ENCODE measurements around the gene PLP1. TPM values are rescaled to one million over a fixed set of nuclear protein-coding genes. Genes with fewer than 3 reads are reported as not detected.

The PLP1 gene
- total RNA-seq, 1 experiment from 2014 or later: 88.3 TPM

DNA sequence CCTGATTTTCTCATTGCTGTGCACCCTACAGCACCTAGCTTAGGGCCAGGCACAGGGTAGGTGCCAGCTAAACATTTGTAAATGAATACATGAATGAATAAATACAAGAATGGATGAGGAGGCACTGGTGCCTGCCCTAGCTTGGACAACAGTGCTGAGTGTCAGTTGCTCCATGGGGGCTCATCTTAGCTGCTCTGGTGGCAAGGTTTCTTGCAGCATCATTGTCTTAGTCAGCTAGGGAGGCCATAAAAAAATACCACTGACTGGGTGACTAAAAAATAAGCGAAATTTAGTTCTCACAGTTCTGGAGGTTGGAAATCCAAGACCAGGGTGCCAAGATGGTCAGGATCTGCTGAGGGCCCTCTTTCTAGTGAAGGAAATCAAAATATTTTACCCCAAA, 34.8 kb upstream of the PLP1 start:
- Histone ChIP-seq H3K18ac (ENCODE audit: insufficient read length, low read depth, low read length) (peak overlapping the region; percentile 89), H3K56ac (ENCODE audit: insufficient read length, low read depth, low read length) (no peak overlapping the region), H2AFZ (ENCODE audit: low read length) (no peak overlapping the region), H3K4me1 (ENCODE audit: insufficient read depth, low read length) (peaks cover 6% of the 10 kb centered on the region; the same call in 1 of the 2 replicates), H2BK12ac (ENCODE audit: insufficient read length, low read depth, low read length) (no peak overlapping the region), H3K27me3 (ENCODE audit: insufficient read depth, low read length) (no peaks in the 10 kb centered on the region), H4K20me1 (ENCODE audit: control insufficient read depth, insufficient read depth, insufficient read length) (no peaks in the 10 kb centered on the region), H3K9me3 (ENCODE audit: control insufficient read depth, low read depth, low read length) (no peaks in the 10 kb centered on the region), H3K14ac (ENCODE audit: insufficient read depth, low read length) (peak overlapping the region; percentile 73; the same call in 1 of the 2 replicates), H3K27ac (ENCODE audit: insufficient read length, low read depth, low read length) (peak overlapping the region; percentile 97), H4K5ac (ENCODE audit: insufficient read length, low read depth, low read length) (no peak overlapping the region), H3K4ac (ENCODE audit: low read depth, low read length) (no peak overlapping the region), H3K23me2 (ENCODE audit: insufficient read length, low read depth, low read length, poor library complexity, severe bottlenecking) (peaks cover 9% of the 10 kb centered on the region), H3K79me2 (ENCODE audit: insufficient read depth, low read length) (peaks cover 38% of the 10 kb centered on the region; the same call in 1 of the 2 replicates), H3T11ph (ENCODE audit: low read length) (no peak overlapping the region), H3K79me1 (ENCODE audit: insufficient read depth, low read depth, low read length, poor library complexity, severe bottlenecking) (no peaks in the 10 kb centered on the region), H2BK20ac (ENCODE audit: low read depth, low read length, poor library complexity, severe bottlenecking) (no peak overlapping the region), H2BK120ac (ENCODE audit: low read depth, low read length, poor library complexity, severe bottlenecking) (no peak overlapping the region), H2AK5ac (ENCODE audit: insufficient read length, low read length) (no peak overlapping the region), H2BK5ac (ENCODE audit: insufficient read length, low read length) (peak overlapping the region; percentile 91), H4K91ac (ENCODE audit: insufficient read length, low read depth, low read length) (no peak overlapping the region), H3K23ac (ENCODE audit: insufficient read length, low read depth, low read length) (no peak overlapping the region), H4K8ac (replicated peaks; ENCODE audit: insufficient read length, low read depth, low read length) (no peak overlapping the region), H3K4me2 (ENCODE audit: insufficient read depth, insufficient read length, low read length) (peak overlapping the region; percentile 54), H3K9ac (ENCODE audit: extremely low read depth, insufficient read length, low read length) (no peak overlapping the region), H2BK15ac (ENCODE audit: low read depth, low read length) (no peak overlapping the region)
- Mint-ChIP-seq H3K36me3 (ENCODE audit: insufficient read depth in 1 of 3, low read depth in 3 of 3) (peaks cover 5 to 9% (median 7%) of the 10 kb centered on the region in 3 experiments), H3K9me3 (peaks cover 0 to 40% of the 10 kb centered on the region in 2 experiments; a peak in 2 of 5 replicates), H3K4me3 (peak overlapping the region; percentile 88 to 93), H3K4me1 (peaks cover 49 to 59% of the 10 kb centered on the region in 2 experiments), H3K27ac (peak overlapping the region; percentile 96 to 100 (median 98)), H3K27me3 (ENCODE audit: low read depth) (no peaks in the 10 kb centered on the region; the same call in 1 of the 2 replicates)
- WGBS (ENCODE audit: extremely low coverage, insufficient read length, low lambda C conversion rate): no CpG with 5 or more reads among the region's 1 CpG
- DNase-seq: no peak
- TF ChIP-seq, protein P1, sequence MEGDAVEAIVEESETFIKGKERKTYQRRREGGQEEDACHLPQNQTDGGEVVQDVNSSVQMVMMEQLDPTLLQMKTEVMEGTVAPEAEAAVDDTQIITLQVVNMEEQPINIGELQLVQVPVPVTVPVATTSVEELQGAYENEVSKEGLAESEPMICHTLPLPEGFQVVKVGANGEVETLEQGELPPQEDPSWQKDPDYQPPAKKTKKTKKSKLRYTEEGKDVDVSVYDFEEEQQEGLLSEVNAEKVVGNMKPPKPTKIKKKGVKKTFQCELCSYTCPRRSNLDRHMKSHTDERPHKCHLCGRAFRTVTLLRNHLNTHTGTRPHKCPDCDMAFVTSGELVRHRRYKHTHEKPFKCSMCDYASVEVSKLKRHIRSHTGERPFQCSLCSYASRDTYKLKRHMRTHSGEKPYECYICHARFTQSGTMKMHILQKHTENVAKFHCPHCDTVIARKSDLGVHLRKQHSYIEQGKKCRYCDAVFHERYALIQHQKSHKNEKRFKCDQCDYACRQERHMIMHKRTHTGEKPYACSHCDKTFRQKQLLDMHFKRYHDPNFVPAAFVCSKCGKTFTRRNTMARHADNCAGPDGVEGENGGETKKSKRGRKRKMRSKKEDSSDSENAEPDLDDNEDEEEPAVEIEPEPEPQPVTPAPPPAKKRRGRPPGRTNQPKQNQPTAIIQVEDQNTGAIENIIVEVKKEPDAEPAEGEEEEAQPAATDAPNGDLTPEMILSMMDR (conservative IDR thresholded peaks at IDR 0.05): no peak

Data from H9 (cell line).